ENCODE results near the gene C2. TPM values are rescaled to one million over a fixed set of nuclear protein-coding genes. Genes with fewer than 3 reads are reported as not detected.

C2 gene
- total and polyA plus RNA-seq, 4 donors: 28.6 to 230 (median 132) TPM

GRCh38 chr6:31918069-31918720 lies 9.3 kb upstream of the C2 start:
- 79 to 83% methylated on average over 8 of the region's 8 CpGs for WGBS, 2 donors
- ATAC-seq (ENCODE audit: insufficient read depth, low FRiP score) (no peak), DNase-seq (no peak)
- H3K36me3 ChIP-seq (ENCODE audit: control insufficient read depth in 4 of 4, insufficient read depth in 4 of 4, low read length in 4 of 4): no peaks in the 10 kb centered on the region
- H3K4me1 ChIP-seq (ENCODE audit: control insufficient read depth in 5 of 5, insufficient read depth in 5 of 5, low read length in 5 of 5): peaks cover 0 to 8% (median 0%) of the 10 kb centered on the region in 5 donors
- no peak overlapping the region for H3K4me3 ChIP-seq
- no peak for TF ChIP-seq CTCF (IDR thresholded peaks at IDR 0.05; ENCODE audit: control extremely low read depth, extremely low read depth)
- no peaks in the 10 kb centered on the region for H3K9me3 ChIP-seq (ENCODE audit: control insufficient read depth in 4 of 4, insufficient read depth in 3 of 4, low read length in 3 of 4)
- H3K27me3 ChIP-seq (ENCODE audit: control insufficient read depth in 3 of 3, insufficient read depth in 3 of 3, low read length in 2 of 3): no peaks in the 10 kb centered on the region
- H3K27ac ChIP-seq (ENCODE audit: low read depth in 1 of 2, low read length in 1 of 2): no peak overlapping the region
- no peak overlapping the region for H3K9ac ChIP-seq (ENCODE audit: insufficient read depth in 1 of 2, low read length in 2 of 2)

- no peak for TF ChIP-seq CTCF (IDR thresholded peaks at IDR 0.05; ENCODE audit: control extremely low read depth, extremely low read depth)
- ATAC-seq (ENCODE audit: insufficient read depth, low FRiP score): no peak
- Histone ChIP-seq H3K36me3 (ENCODE audit: control insufficient read depth in 4 of 4, insufficient read depth in 4 of 4, low read length in 4 of 4) (no peaks in the 10 kb centered on the region), H3K27me3 (ENCODE audit: control insufficient read depth in 3 of 3, insufficient read depth in 3 of 3, low read length in 2 of 3) (no peaks in the 10 kb centered on the region), H3K9ac (ENCODE audit: insufficient read depth in 1 of 2, low read length in 2 of 2) (no peak overlapping the region), H3K4me1 (ENCODE audit: control insufficient read depth in 5 of 5, insufficient read depth in 5 of 5, low read length in 5 of 5) (peaks cover 0 to 8% (median 0%) of the 10 kb centered on the region in 5 donors), H3K27ac (ENCODE audit: low read depth in 1 of 2, low read length in 1 of 2) (peak overlapping the region in 1 of 2 donors; percentile 20), H3K4me3 (no peak overlapping the region), H3K9me3 (ENCODE audit: control insufficient read depth in 4 of 4, insufficient read depth in 3 of 4, low read length in 3 of 4) (no peaks in the 10 kb centered on the region)
- no peak for DNase-seq
- WGBS, 2 donors: 76 to 84% methylated on average over 6 of the region's 6 CpGs
Measured at GRCh38 chr6:31919624-31920303, 7.8 kb upstream of the C2 start.

- Histone ChIP-seq H3K27me3 (ENCODE audit: control insufficient read depth in 3 of 3, insufficient read depth in 3 of 3, low read length in 2 of 3) (no peaks in the 10 kb centered on the region), H3K9me3 (ENCODE audit: control insufficient read depth in 4 of 4, insufficient read depth in 3 of 4, low read length in 3 of 4) (no peaks in the 10 kb centered on the region), H3K4me1 (ENCODE audit: control insufficient read depth in 5 of 5, insufficient read depth in 5 of 5, low read length in 5 of 5) (peaks cover 0 to 8% (median 0%) of the 10 kb centered on the region in 5 donors), H3K27ac (ENCODE audit: low read depth in 1 of 2, low read length in 1 of 2) (peak overlapping the region in 1 of 2 donors; percentile 2), H3K9ac (ENCODE audit: insufficient read depth in 1 of 2, low read length in 2 of 2) (no peak overlapping the region), H3K4me3 (no peak overlapping the region), H3K36me3 (ENCODE audit: control insufficient read depth in 4 of 4, insufficient read depth in 4 of 4, low read length in 4 of 4) (no peaks in the 10 kb centered on the region)
- ATAC-seq (ENCODE audit: insufficient read depth, low FRiP score) (peak; percentile 47), DNase-seq (peak in 2 of 3 donors; percentile 21 to 61)
- no peak for TF ChIP-seq CTCF (IDR thresholded peaks at IDR 0.05; ENCODE audit: control extremely low read depth, extremely low read depth)
- WGBS, 2 donors: 19 to 27% methylated on average over 2 of the region's 2 CpGs
Measured at GRCh38 chr6:31920811-31921210, 6.7 kb upstream of the C2 start.

Data from lung (tissue), 12 donors.